Frontal cortex (tissue), 4 donors: ENCODE measurements around the gene ZNF30. TPM values are rescaled to one million over a fixed set of nuclear protein-coding genes. Genes with fewer than 3 reads are reported as not detected.
"Not testable (repeated sequence)": the region's sequence is repeated elsewhere in the genome, so short reads cannot be mapped to it uniquely, and the experiment has no call there.

ENCODE experiments used
- DNase-seq, 2 donors: peaks; one replicate each; pipeline ENCODE4 v3.0.0; 2012; ENCODE audit warnings: low spot score in 2 of 2
- FAIRE-seq: peaks from 2 replicates; lab custom pipeline; 2012; peaks lifted over from hg19 to GRCh38; lab: Jason Lieb, UNC
- total RNA-seq: library from RNA; depleted of rRNA; stranded (reverse); fragments of >200 nt; gene quantifications from one replicate; pipeline ENCODE4 v1.2.3, GENCODE V29; 2014
- donor health status: control.
- donor health status: control.
- donor health status: control.

Gene ZNF30
- total RNA-seq, 1 donor from 2014 or later: 8.2 TPM

DNA sequence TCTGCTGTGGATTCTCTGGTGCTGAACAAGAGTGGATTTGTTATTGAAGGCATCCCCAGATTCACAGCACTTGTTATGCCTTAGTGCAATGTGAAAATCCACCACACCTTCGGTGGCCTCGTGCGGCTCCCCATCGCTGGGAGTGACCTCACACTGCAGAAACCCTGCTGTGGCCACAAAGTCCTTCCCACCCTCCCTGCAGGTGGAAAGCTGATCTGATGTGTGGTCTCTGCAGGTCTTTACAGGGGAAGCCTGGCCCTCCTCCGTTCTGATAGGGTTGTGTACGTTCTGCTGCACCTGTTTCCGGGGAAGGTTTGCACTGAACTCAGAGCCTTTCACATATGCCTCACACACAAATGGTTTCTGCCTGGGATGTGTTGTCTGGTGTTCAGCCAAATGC lies 32.3 kb downstream of the ZNF30 start:
- DNase-seq (no peak), FAIRE-seq (no peak)

DNA sequence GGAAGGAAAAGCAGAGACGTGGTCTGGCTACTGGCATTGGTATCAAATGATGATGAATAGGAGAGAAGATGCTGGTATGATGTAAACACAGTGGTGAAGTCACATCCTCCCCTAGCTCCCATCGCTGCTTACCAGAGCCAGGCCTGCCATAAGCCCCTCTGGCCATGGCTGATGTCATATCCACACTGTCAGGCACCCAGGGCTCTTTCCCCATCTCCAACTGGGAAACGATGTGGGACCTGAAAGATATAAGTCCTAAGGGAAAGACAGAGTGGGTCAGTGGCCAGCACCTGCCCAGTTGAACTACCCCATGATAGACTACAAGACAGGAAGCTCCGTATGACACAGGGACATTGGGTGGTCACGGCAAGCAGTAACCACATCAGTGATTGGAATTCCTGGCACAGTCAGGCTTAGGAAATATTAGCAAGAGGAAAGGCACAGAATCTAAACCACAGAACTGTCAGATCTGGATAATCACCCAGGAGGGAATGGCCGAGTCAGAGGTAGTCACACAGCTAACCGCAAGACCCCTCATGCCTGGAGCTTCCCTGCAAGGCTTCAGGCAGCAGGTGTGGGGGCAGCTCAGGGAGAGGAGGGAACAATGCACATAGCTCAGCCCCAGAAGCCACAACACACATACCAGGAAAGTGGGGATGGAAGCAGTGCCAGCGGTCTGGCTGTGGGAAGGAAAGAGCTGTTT lies 33.6 kb downstream of the ZNF30 start:
- no peak for FAIRE-seq

DNA sequence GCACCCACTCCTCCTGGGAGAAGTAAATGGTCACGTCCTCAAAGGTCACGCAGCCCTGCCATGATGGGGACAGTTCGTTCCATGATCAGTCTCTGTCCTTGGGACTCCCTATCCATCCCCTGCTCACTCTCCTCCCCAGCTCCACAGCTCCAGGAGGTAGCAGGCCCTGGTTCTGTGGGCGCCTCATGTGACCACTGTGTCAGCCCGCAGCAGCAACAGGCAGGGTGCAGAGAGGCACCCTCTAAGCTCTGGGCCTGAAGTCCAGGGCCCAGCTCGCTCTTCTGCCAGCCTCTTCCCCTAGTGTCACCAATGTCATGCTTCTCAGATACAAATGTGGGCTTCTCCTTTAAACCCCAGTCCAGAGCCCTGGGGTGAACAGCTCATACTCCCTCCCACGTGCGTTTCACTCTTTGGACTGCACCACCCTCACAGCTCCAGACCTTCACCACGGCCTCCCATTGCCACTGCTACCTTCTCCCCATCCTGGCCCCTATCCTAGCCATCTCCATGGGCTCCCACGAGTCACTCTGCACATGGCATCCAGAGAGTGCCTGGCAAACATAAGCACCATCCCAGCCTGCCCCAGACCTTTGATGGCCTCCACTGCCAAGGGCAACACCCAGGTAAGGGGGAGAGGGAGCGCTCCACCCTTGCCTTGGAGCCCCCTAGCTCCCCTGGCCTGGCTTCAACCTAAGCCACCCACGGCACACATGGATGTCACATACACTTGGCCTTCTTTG lies 34.4 kb downstream of the ZNF30 start:
- no peak for FAIRE-seq
- DNase-seq: no peak

More for the DNA sequence above, 33.6 kb downstream of the ZNF30 start:
- DNase-seq: no peak

GRCh38 chr19:34961775-34962686 lies 35.3 kb downstream of the ZNF30 start:
- no peak for FAIRE-seq

GRCh38 chr19:34962687-34963572 lies 36.2 kb downstream of the ZNF30 start:
- no peak for FAIRE-seq
- no peak for DNase-seq

More at GRCh38 chr19:34961775-34962686, 35.3 kb downstream of the ZNF30 start:
- no peak for DNase-seq

DNA sequence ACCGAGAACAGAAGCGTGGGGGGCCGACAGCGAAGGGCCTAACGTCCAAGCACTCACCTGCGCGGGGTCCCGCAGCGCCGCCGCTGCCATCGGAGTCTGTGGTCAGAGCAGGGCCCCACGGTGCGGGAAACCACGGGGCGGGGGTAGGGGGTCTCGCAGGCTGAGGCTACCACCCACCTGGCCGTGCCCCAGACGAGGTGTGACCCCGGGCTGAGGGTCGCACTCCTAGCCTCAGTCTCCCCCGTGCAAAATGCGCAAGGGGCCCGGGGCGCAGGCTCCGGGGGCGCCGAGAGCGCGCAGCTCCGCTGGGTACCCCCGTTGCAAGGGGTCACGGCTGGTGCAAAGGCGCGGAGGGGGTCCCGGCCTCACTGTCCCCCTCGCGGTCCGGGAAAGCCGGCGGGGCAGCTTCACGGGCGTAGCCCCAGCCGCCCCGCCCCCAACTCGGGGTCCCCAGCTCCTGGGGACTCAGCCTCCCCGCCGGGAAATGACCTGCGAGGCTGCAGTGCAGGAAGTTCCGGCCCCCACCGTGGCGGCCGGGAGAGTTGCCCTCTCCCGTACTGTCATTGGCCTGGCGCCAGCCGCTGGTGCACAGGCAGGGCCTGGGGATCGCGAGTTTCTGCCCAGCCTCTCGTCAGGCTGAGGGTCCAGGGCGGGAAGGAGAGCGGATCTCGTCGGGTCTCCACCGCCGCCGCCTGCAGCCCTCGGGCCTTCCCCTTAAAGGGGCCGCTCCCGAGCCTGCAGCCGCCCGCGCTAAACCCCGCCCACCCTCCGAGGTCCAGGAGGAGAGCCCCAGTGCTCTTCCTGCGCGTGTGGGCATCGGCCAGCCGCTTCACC lies 37.1 kb downstream of the ZNF30 start, which contains the start of gene ZNF792:
ZNF792 (minus strand) TSS at position 657 of the 834 bp plus-strand sequence; CDS start at position 90, 567 bp downstream.
- FAIRE-seq (no peak), DNase-seq (peak; percentile 62 to 75)

DNA sequence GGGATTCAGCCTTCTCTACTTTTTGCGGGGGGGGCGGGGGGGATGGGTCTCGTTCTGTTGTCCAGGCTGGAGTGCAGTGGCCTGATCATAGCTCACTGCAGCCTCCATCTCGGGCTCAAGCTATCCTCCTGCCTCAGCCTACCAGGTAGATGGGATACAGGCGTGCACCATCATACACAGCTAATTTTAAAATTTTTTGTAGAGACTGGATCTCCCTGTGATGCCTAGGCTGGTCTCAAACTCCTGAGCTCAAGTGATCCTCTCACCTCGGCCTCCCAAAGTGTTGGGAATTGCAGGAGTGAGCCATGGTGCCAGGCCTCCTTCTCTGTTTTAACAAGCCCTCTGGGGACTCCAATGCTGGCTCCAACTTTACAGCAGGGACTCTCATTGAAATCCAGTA lies 37.9 kb downstream of the ZNF30 start:
- FAIRE-seq (no peak), DNase-seq (no peak)

DNA sequence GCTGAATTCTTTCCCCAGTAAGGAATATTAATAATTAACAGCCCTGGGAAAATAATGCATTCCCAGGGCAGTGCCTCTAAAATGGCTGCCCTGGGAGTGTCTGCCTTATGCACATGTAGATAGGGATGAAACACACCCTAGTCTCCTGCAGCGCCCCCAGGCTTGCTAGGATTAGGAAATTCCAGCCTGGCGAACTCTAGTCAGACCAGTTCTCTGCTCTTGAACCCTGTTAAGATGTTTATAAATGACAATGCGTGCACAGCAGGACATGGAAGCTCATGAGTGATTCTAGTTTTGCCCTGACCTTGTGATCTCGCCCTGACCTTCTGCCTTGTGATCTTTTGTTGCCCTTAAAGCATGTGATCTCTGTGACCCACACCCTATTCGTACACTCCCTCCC lies 38.8 kb downstream of the ZNF30 start:
- not testable (repeated sequence) for FAIRE-seq, DNase-seq

GRCh38 chr19:34967551-34967950 lies 40.8 kb downstream of the ZNF30 start:
- DNase-seq: no peak
- no peak for FAIRE-seq

DNA sequence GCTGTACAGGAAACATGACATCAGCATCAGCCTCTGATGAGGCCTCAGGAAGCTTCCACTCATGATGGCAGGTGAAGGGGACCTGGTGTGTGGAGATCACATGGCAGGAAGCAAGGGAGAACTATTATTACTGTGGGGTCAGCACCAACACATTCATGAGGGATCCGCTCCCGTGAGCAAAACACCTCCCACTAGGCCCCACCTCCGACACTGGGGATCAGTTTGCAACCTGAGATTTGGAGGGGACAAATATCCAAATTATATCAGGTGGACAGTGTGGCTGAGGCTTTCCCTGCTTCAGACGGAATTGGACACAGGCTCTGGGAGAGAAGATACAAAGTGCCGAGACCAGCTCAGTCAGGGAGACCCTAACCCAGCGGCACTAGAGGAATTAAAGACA lies 43.0 kb downstream of the ZNF30 start:
- FAIRE-seq (no peak), DNase-seq (no peak)

DNA sequence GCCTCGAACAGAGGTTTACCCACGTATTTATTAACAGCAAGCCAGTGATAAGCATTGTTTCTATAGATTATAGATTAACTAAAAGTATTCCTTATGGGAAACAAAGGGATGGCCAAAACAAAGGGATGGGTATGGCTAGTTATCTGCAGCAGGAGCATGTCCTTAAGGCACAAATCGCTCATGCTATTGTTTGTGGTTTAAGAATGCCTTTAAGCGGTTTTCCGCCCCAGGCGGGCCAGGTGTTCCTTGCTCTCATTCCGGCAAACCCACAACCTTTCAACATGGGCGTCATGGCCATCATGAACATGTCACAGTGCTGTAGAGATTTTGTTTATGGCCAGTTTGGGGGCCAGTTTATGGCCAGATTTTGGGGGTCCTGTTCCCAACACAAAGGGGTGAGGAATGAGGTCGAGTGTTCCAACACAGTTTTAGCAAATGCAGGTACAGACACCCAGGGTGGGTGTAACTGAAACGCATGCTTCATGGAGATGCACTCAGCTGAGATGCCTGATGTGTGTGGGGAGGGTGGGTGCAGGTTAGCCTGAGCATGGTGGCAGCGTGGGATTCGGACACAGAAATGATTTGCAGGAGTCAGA lies 43.6 kb downstream of the ZNF30 start:
- not testable (repeated sequence) for DNase-seq, FAIRE-seq

DNA sequence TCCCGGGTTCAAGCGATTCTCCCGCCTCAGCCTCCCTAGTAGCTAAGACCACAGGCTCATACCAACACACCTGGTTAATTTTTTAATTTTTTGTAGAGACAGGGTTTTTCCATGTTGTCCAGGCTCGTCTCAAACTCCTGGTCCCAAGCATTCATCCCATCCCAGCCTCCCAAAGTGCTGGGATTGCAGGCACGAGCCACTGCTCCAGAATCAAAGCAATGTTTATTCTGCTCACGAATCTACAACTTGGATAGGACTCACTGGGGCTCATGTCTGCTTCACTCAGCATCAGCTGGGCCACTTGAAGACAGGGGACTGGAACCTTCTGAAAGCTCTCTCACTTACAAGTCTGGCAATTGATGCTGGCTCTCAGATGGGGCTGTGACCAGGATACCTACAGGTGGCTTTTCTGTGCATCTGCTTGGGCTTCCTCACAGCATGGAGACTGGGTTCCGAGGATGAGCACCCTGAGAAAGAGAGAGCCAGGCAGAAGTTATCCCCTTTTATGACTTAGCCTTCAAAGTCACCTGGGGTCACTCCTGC lies 45.5 kb downstream of the ZNF30 start:
- DNase-seq: no peak
- FAIRE-seq: no peak

DNA sequence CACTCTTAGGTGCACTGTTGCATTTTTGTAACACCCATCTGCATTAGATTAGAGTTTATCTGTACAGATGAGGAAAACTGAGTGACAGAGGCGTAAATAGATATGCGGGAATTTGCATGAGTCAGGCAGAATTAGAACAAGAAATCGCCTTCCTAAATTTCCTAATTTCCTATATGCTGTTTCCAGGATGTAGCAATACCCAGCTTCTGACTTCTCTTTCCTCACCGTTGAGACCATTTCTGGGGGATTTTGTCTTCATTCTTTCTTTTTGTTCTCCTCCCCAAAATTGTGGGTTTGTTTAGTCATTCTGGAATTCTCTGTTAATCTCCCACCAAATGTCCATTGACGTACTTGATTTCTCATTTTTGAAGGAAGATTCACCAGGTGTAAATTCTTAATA lies 47.9 kb downstream of the ZNF30 start:
- DNase-seq: no peak
- no peak for FAIRE-seq

DNA sequence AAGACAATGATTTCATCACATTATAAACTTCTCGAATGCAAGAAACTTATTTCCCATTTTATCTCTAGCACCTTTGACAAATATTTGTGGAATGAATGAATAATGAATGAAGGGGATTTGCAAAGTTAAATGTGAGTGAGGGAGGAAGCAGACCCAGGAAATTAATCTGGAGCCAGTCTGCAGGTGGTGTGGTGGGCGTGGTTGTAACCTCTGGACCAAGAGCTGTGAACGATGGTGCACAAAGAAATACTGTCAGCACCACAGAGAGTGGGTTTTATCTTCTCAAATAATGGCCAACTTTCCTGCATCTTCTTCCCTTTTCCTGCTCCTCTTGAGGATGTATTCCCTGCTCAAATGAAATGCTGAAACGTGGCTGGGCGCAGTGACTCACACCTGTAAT lies 48.4 kb downstream of the ZNF30 start:
- no peak for DNase-seq
- no peak for FAIRE-seq

GRCh38 chr19:34976611-34977010 lies 49.9 kb downstream of the ZNF30 start:
- DNase-seq: no peak
- no peak for FAIRE-seq

DNA sequence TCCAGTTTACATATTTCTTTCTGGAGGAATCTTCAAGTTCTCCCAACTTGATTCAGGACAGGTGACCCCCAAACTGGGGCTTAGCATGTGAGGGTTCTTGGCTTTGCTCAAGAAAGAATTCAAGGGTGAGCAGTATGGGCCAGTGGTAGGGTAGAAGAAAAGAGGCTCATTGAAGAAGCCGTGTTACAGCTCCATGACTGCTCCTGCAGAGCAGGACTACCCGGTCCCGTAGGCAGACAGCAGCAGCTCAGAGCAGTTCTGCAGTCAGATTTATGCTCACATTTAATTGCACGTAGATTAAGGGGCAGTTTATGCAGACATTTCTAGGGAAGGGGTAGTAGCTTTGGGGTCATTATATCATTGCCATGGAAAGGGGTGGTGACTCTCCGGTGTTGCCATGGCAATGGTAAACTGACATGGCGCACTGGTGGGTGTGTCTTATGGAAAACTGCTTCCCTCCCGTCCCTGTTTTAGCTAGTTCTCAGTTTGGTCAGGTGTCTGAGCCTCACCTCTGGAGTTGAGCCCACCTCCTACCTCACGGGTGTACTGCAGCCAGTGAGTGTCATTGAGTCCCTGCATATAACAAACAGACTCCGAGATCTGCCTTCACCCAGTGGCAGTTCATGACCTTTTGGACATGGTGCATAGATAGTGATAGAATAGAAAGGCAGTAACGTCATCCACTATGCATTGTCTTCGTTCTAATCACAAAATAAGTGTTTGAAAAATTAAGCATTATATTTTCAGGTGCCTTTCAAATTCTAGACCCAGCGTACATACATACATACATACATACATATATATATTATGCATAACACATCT lies 53.3 kb downstream of the ZNF30 start:
- DNase-seq (no peak), FAIRE-seq (no peak)

GRCh38 chr19:34982275-34982674 lies 55.6 kb downstream of the ZNF30 start:
- DNase-seq: no peak
- no peak for FAIRE-seq
